Suprapubic skin (tissue), 4 donors: ENCODE results near the gene MTREX.

Source experiments
- CTCF ChIP-seq, 2 donors: fragments of 200-600 bp in 1 of 2; fragments of 450-650 bp in 1 of 2; sonication (generic) in 1 of 2; IDR thresholded peaks; one replicate each; pipeline ENCODE4 v1.5.1; 2016 to 2019; ENCODE audit warnings: antibody characterized with exemption in 2 of 2, mild to moderate bottlenecking in 1 of 2, moderate library complexity in 1 of 2
- POLR2A ChIP-seq, 2 donors: fragments of 450-650 bp; IDR thresholded peaks; one replicate each; pipeline ENCODE4 v1.6.1; 2017; ENCODE audit warnings: antibody characterized with exemption in 2 of 2, mild to moderate bottlenecking in 2 of 2, moderate library complexity in 2 of 2
- POLR2AphosphoS5 ChIP-seq, 3 donors: sonication (generic); formaldehyde crosslinking; IDR thresholded peaks; one replicate each; pipeline ENCODE4 v1.6.1; 2017; ENCODE audit warnings: antibody characterized with exemption in 3 of 3

- TF ChIP-seq POLR2A (IDR thresholded peaks at IDR 0.05): no peak
- no peak for TF ChIP-seq CTCF (IDR thresholded peaks at IDR 0.05)
- TF ChIP-seq POLR2AphosphoS5 (IDR thresholded peaks at IDR 0.05): no peak
Measured at GRCh38 chr5:55338810-55339243, 31.0 kb downstream of the MTREX start.
